IMR-90 (cell line): ENCODE results near the gene PLVAP. TPM values are rescaled to one million over a fixed set of nuclear protein-coding genes. Genes with fewer than 3 reads are reported as not detected.

Source experiments
- ATAC-seq: fragments of 200-7000 bp; cut with Tn5 transposase; 2 replicates; pipeline ENCODE4 v1.9.1; 2020; ENCODE audit warnings: low read depth, mild to moderate bottlenecking, moderate library complexity
- BruUV-seq: library from RNA; stranded (reverse); fragments of 400-500 nt; replicated peaks from 2 replicates; lab custom pipeline; 2021; lab: Mats Ljungman, UMichigan
- CTCF ChIA-PET: fragments of 300-600 bp; formaldehyde crosslinking; extraction: SDS; loops from one replicate; lab custom pipeline; 2021; ENCODE audit warnings: antibody characterized with exemption; lab: Yijun Ruan, JAX
- POLR2A ChIA-PET: fragments of 300-600 bp; sonication (Branson Sonifier 250); formaldehyde crosslinking; loops from one replicate; lab custom pipeline; 2022; ENCODE audit warnings: antibody characterized with exemption; ENCODE audit not compliant: unreplicated experiment; lab: Charles Lee
- DNase-seq: peaks from one replicate; pipeline ENCODE4 v3.0.0; 2013
- H2AFZ ChIP-seq: replicated peaks from 2 replicates; pipeline ENCODE3; 2013; ENCODE audit warnings: low read length, mild to moderate bottlenecking; ENCODE audit not compliant: poor library complexity
- H2AK5ac ChIP-seq: 2 replicates; pipeline ENCODE4 v1.6.1; 2013; ENCODE audit warnings: low read depth, low read length, inconsistent platforms
- H2AK9ac ChIP-seq: replicated peaks from 2 replicates; pipeline ENCODE3; 2013; ENCODE audit warnings: mild to moderate bottlenecking, low read depth, low read length, moderate library complexity; ENCODE audit not compliant: poor library complexity
- H2BK120ac ChIP-seq: 2 replicates; pipeline ENCODE4 v1.6.1; 2013; ENCODE audit warnings: low read depth, low read length, inconsistent platforms
- H2BK15ac ChIP-seq: 3 replicates; pipeline ENCODE4 v1.6.1; 2013; ENCODE audit warnings: low read depth, low read length, inconsistent platforms
- H2BK20ac ChIP-seq: 2 replicates; pipeline ENCODE4 v1.6.1; 2013; ENCODE audit warnings: low read depth, mild to moderate bottlenecking, inconsistent platforms, low read length, moderate library complexity
- H2BK5ac ChIP-seq: 2 replicates; pipeline ENCODE4 v1.6.1; 2013; ENCODE audit warnings: mild to moderate bottlenecking, low read depth, low read length, inconsistent platforms; ENCODE audit not compliant: poor library complexity, severe bottlenecking
- H3K14ac ChIP-seq: replicated peaks from 2 replicates; pipeline ENCODE4 v1.6.1; 2013; ENCODE audit warnings: low read depth, low read length, inconsistent platforms
- H3K18ac ChIP-seq: 2 replicates; pipeline ENCODE4 v1.6.1; 2013; ENCODE audit warnings: low read depth, low read length, control low read depth
- H3K23ac ChIP-seq: 2 replicates; pipeline ENCODE4 v1.6.1; 2013; ENCODE audit warnings: low read depth, low read length, inconsistent platforms
- H3K27ac ChIP-seq: 2 replicates; pipeline ENCODE4 v1.5.1; 2013; ENCODE audit warnings: mild to moderate bottlenecking, control low read depth, low read length; ENCODE audit not compliant: insufficient read depth
- H3K27me3 ChIP-seq: 2 replicates; pipeline ENCODE4 v1.6.1; 2013; ENCODE audit warnings: low read length; ENCODE audit not compliant: control insufficient read depth, insufficient read depth
- H3K36me3 ChIP-seq: 2 replicates; pipeline ENCODE4 v1.6.1; 2013; ENCODE audit warnings: low read length, mixed read lengths; ENCODE audit not compliant: control insufficient read depth, insufficient read depth
- H3K4ac ChIP-seq: 2 replicates; pipeline ENCODE4 v1.6.1; 2013; ENCODE audit warnings: low read depth, low read length, inconsistent platforms
- H3K4me1 ChIP-seq: 2 replicates; pipeline ENCODE4 v1.6.1; 2013; ENCODE audit warnings: low read length, mixed read lengths; ENCODE audit not compliant: control insufficient read depth, insufficient read depth
- H3K4me2 ChIP-seq: 2 replicates; pipeline ENCODE4 v1.6.1; 2013; ENCODE audit warnings: low read depth, mild to moderate bottlenecking, control low read depth, low read length, moderate library complexity
- H3K4me3 ChIP-seq: 2 replicates; pipeline ENCODE4 v1.5.1; 2013; ENCODE audit warnings: low read depth, mild to moderate bottlenecking, control low read depth, low read length, moderate library complexity; ENCODE audit not compliant: insufficient read depth
- H3K56ac ChIP-seq: 2 replicates; pipeline ENCODE4 v1.6.1; 2013; ENCODE audit warnings: low read length, inconsistent platforms; ENCODE audit not compliant: insufficient read depth; ENCODE audit errors: extremely low read depth
- H3K79me1 ChIP-seq, 2 experiments: 2 replicates each; pipeline ENCODE4 v1.6.1; 2013; ENCODE audit warnings: low read length in 2 of 2, inconsistent platforms in 1 of 2, low read depth in 1 of 2
- H3K9ac ChIP-seq: 2 replicates; pipeline ENCODE4 v1.6.1; 2013; ENCODE audit warnings: low read depth, low read length, control low read depth
- H3K9me1 ChIP-seq: 2 replicates; pipeline ENCODE4 v1.6.1; 2013; ENCODE audit warnings: low read length, inconsistent platforms; ENCODE audit not compliant: insufficient read depth
- H3K9me3 ChIP-seq: 2 replicates; pipeline ENCODE4 v1.6.1; 2013; ENCODE audit warnings: low read length; ENCODE audit not compliant: control insufficient read depth, insufficient read depth
- H4K20me1 ChIP-seq: 2 replicates; pipeline ENCODE4 v1.6.1; 2013; ENCODE audit warnings: low read length, inconsistent platforms; ENCODE audit not compliant: insufficient read depth
- H4K5ac ChIP-seq: 2 replicates; pipeline ENCODE4 v1.6.1; 2013; ENCODE audit warnings: mild to moderate bottlenecking, low read depth, low read length, control low read depth
- H4K8ac ChIP-seq, 2 experiments: 2 replicates each; pipeline ENCODE4 v1.6.1; 2013; ENCODE audit warnings: low read depth in 2 of 2, low read length in 2 of 2, control low read depth in 1 of 2, inconsistent platforms in 1 of 2
- H4K91ac ChIP-seq: 2 replicates; pipeline ENCODE4 v1.6.1; 2013; ENCODE audit warnings: low read depth, low read length, inconsistent platforms; ENCODE audit not compliant: insufficient read depth
- CEBPB ChIP-seq: IDR thresholded peaks from 2 replicates; pipeline ENCODE4 v1.6.1; 2012; ENCODE audit warnings: low read depth, low read length, improper control_type of control experiment
- MAZ ChIP-seq: IDR thresholded peaks from 2 replicates; pipeline ENCODE4 v1.6.1; 2012; ENCODE audit warnings: low read depth, mild to moderate bottlenecking, low read length, improper control_type of control experiment, moderate library complexity, borderline replicate concordance
- SMC3 ChIP-seq: fragments of 150-350 bp; IDR thresholded peaks from 2 replicates; pipeline ENCODE4 v1.6.1; 2016; ENCODE audit warnings: low read depth, mild to moderate bottlenecking, antibody characterized with exemption, low read length, moderate library complexity
- USF2 ChIP-seq: fragments of 150-350 bp; IDR thresholded peaks from 2 replicates; pipeline ENCODE4 v1.6.1; 2017; ENCODE audit warnings: mild to moderate bottlenecking, antibody characterized with exemption, low read length, low read depth
- WGBS, 2 experiments: methylation state at CpG; one replicate each; pipeline versions ENCODE4 v1.1.5 to v1.1.7; 2013; ENCODE audit warnings: missing lambda C conversion rate in 2 of 2; ENCODE audit not compliant: insufficient read length in 1 of 2; ENCODE audit errors: extremely low coverage in 2 of 2; 5-methylcytosine and 5-hydroxymethylcytosine counted together
- dilution Hi-C: fragments of 300-500 bp; cut with HindIII; formaldehyde crosslinking; loops from one replicate; pipeline ENCODE4 v1.14.3; 2018; ENCODE audit warnings: low sequenced_read_pairs; ENCODE audit not compliant: unreplicated experiment
- in situ Hi-C: fragments of 300-500 bp; cut with MboI; formaldehyde crosslinking; loops from 3 replicates; pipeline ENCODE4 v1.14.3; 2019; ENCODE audit warnings: low sequenced_read_pairs, inconsistent platforms, mixed read lengths
- intact Hi-C: fragments of 100-400 bp; cut with micrococcal nuclease; formaldehyde crosslinking; loops from 2 replicates; pipeline ENCODE4 v1.10.0; 2022
- polyA plus RNA-seq, 3 experiments: library from polyadenylated mRNA; depleted of rRNA; stranded (reverse); fragments of >200 nt; gene quantifications; 2 replicates each; pipeline ENCODE4 v1.2.3, GENCODE V29; 2012; ENCODE audit warnings: low replicate concordance in 1 of 3
- total RNA-seq: library from RNA; depleted of rRNA; stranded (reverse); fragments of >200 nt; gene quantifications from 2 replicates; pipeline ENCODE4 v1.2.3, GENCODE V29; 2012

The PLVAP gene
- total and polyA plus RNA-seq, 2 of the 4 experiments (the other 2 are of a cell fraction): not detected

- Histone ChIP-seq H2BK5ac (no peak overlapping the region), H2AK5ac (no peak overlapping the region), H3K23ac (no peak overlapping the region), H2AFZ (no peak overlapping the region), H3K36me3 (peaks cover 5% of the 10 kb centered on the region; the same call in 1 of the 2 replicates), H3K4me3 (no peak overlapping the region), H4K5ac (no peak overlapping the region), H3K4ac (no peak overlapping the region), H3K9me1 (peaks cover 5% of the 10 kb centered on the region), H3K4me1 (peaks cover 4% of the 10 kb centered on the region), H2BK15ac (no peak overlapping the region), H3K14ac (no peak overlapping the region), H4K91ac (no peak overlapping the region), H2BK20ac (no peak overlapping the region), H3K27ac (no peak overlapping the region), H3K56ac (no peak overlapping the region), H2BK120ac (no peak overlapping the region), H2AK9ac (no peak overlapping the region), H3K27me3 (no peaks in the 10 kb centered on the region), H3K9me3 (no peaks in the 10 kb centered on the region), H3K9ac (no peak overlapping the region), H3K79me1 (peaks cover 7 to 26% of the 10 kb centered on the region in 2 experiments; a peak in 3 of 4 replicates), H3K18ac (no peak overlapping the region), H4K8ac (no peak overlapping the region), H4K20me1 (no peaks in the 10 kb centered on the region), H3K4me2 (no peak overlapping the region)
- no TSS peak for BruUV-seq
- no peak for DNase-seq
- ChIA-PET POLR2A (no interaction called here), CTCF (no interaction called here)
- intact Hi-C loops (no loop called here), dilution Hi-C loops (no loop called here), in situ Hi-C loops (no loop called here)
- no CpG with 5 or more reads among the region's 34 CpGs for WGBS, 2 experiments
- ATAC-seq: no peak
- TF ChIP-seq SMC3 (no peak), USF2 (no peak), CEBPB (no peak), MAZ (no peak)
Observed at GRCh38 chr19:17339088-17339741, 37.9 kb downstream of the PLVAP start.
